AG04449 (cell line): Measurements from ENCODE around the gene UQCC2.

Experiments
- CTCF ChIA-PET: fragments of 350-600 bp; formaldehyde crosslinking; extraction: SDS; loops from one replicate; lab custom pipeline; 2021; ENCODE audit warnings: antibody characterized with exemption; lab: Yijun Ruan, JAX
- POLR2A ChIA-PET: fragments of 400-600, 350-600 bp; formaldehyde crosslinking; extraction: SDS; loops from one replicate; lab custom pipeline; 2020; ENCODE audit warnings: antibody characterized with exemption, inconsistent platforms; lab: Yijun Ruan, JAX
- DNase-seq: peaks from one replicate; pipeline ENCODE4 v3.0.0-alpha.2; 2010; ENCODE audit warnings: low read depth, low spot score
- H3K4me3 ChIP-seq: 2 replicates; pipeline ENCODE4 v1.5.1; 2011; ENCODE audit warnings: low read depth, mild to moderate bottlenecking, control low read depth, low read length
- TF ChIP-seq, protein P1 (sequence below): IDR thresholded peaks from one replicate; pipeline ENCODE4 v1.5.1; 2011; ENCODE audit warnings: mild to moderate bottlenecking, moderate library complexity, low read length, control low read depth, inconsistent platforms; ENCODE audit not compliant: insufficient read depth; ENCODE audit errors: missing control alignments

UQCC2 gene

DNA sequence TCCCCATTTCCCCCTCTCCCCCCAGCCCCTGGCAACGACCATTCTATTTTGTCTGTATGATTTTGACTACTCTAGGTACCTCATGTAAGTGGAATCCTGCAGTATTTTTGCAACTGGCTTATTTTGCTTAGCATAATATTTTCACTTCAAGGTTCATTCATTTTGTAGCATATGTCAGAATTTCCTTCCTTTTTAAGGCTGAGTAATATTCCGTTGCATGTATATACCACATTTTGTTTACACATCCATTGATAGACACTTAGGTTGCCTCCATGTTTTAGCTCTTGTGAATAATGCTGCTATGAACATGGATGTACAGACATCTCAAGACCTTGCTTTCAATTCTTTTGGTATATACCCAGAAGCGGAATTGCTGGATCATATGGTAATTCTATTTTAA is 1.4 kb upstream of the UQCC2 start:
- TF ChIP-seq, protein P1, sequence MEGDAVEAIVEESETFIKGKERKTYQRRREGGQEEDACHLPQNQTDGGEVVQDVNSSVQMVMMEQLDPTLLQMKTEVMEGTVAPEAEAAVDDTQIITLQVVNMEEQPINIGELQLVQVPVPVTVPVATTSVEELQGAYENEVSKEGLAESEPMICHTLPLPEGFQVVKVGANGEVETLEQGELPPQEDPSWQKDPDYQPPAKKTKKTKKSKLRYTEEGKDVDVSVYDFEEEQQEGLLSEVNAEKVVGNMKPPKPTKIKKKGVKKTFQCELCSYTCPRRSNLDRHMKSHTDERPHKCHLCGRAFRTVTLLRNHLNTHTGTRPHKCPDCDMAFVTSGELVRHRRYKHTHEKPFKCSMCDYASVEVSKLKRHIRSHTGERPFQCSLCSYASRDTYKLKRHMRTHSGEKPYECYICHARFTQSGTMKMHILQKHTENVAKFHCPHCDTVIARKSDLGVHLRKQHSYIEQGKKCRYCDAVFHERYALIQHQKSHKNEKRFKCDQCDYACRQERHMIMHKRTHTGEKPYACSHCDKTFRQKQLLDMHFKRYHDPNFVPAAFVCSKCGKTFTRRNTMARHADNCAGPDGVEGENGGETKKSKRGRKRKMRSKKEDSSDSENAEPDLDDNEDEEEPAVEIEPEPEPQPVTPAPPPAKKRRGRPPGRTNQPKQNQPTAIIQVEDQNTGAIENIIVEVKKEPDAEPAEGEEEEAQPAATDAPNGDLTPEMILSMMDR = no peak
- no peak for DNase-seq
- no peak overlapping the region for H3K4me3 ChIP-seq
- POLR2A ChIA-PET = no interaction called here
- CTCF ChIA-PET = interaction anchor here (1.2 to 16.2 kb wide), 8 partner anchors 10 to 442 kb away, joined by 3 to 539 read pairs (median 34); partner anchors contain the start of gene BAK1

- ChIA-PET CTCF (interaction anchor here (0.7 to 16.2 kb wide), 28 partner anchors 9 to 485 kb away, joined by 3 to 539 read pairs (median 9); partner anchors contain the start of genes BAK1 and IP6K3), POLR2A (interaction anchor here (0.6 to 1.8 kb wide), 6 partner anchors 16 to 317 kb away, joined by 3 to 9 read pairs (median 3); no protein-coding TSS in a partner anchor)
- TF ChIP-seq, protein P1 = no peak
- peak overlapping the region; percentile 98 for H3K4me3 ChIP-seq
- no peak for DNase-seq
Measured at GRCh38 chr6:33710296-33711121, 991 bp downstream of the UQCC2 start.

GRCh38 chr6:33709605-33710295 is 1.8 kb downstream of the UQCC2 start:
- CTCF ChIA-PET = interaction anchor here (0.7 to 16.2 kb wide), 8 partner anchors 8 to 446 kb away, joined by 4 to 539 read pairs (median 9); partner anchors contain the start of gene BAK1
- TF ChIP-seq, protein P1 = no peak
- H3K4me3 ChIP-seq = no peak overlapping the region
- POLR2A ChIA-PET = no interaction called here
- no peak for DNase-seq

DNA sequence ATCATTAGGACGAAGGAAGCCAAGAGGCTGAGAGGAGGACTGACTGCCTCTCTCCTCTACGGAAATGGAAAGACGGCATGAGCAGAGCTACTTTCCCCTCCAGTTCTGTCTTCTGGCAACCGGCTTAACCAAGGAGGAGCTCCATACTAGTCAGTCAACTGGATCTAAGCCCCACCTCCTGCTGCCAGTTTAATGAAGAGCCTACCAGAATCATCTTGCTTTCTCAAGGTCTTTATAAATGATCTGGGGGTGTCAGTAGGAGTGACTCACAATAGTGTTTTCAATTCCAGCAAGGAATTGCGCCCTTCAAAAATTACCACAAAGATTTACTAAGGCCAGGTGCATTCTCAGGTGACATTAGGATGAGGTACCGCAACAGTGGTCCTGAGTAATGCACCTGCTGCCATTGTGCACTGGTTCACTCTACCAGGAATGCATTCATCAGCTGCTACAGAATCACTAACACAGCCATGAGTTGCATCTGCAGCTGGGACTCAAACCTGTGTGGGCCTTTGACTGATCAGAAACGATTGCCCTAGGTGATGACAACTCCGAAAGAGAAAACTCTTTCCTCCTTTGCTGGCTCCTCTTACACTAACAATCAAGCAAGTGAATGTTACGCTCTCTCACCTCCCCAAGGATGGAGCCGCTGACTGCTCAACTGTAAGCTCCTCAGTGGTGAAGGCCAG is 2.8 kb downstream of the UQCC2 start:
- no peak for DNase-seq
- no peak overlapping the region for H3K4me3 ChIP-seq
- ChIA-PET POLR2A (no interaction called here), CTCF (interaction anchor here (0.7 to 16.2 kb wide), 8 partner anchors 7 to 447 kb away, joined by 3 to 539 read pairs (median 5); partner anchors contain the start of gene BAK1)
- TF ChIP-seq, protein P1 = no peak

DNA sequence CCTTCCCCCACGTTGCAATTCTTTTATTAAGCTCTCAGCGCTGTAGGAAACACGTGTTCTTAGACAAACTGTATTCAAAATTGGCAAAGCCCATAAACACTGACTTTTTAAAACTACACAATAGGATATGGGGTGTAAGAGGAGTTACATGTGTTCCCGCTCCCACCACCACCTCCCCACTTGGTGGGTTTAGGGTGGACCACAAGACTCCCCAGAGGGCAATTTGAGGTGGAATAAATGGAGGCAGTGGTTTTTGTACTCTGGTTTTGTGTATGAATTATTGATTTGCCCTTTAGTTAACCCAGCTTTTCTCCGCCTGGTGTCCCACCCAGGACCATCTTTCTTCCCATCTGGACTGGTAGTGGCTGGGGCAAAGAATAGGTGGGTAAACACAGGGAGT is 3.7 kb downstream of the UQCC2 start:
- no peak overlapping the region for H3K4me3 ChIP-seq
- no peak for DNase-seq
- POLR2A ChIA-PET = no interaction called here
- TF ChIP-seq, protein P1 = no peak
- CTCF ChIA-PET = interaction anchor here (0.8 to 16.2 kb wide), 7 partner anchors 29 to 448 kb away, joined by 3 to 539 read pairs (median 3); partner anchors contain the start of gene BAK1
